GM23338 (cell line): ENCODE data around the gene TMEM127.

Source experiments
- CREB1 ChIP-seq: fragments of 250-450 bp; sonication (Bioruptor Pico); IDR thresholded peaks from 2 replicates; pipeline ENCODE4 v1.5.0; 2020; ENCODE audit warnings: low read depth, mild to moderate bottlenecking, moderate library complexity
- CTCF ChIP-seq, 2 experiments: fragments of 200-600 bp in 1 of 2; sonication (generic) in 1 of 2; conservative IDR thresholded peaks; 2 replicates each; pipeline versions ENCODE4 v1.5.1 to v1.6.1; 2016 to 2017; ENCODE audit warnings: antibody characterized with exemption in 2 of 2, low read depth in 2 of 2, mild to moderate bottlenecking in 2 of 2, moderate library complexity in 1 of 2
- EZH2 ChIP-seq: fragments of 200-600 bp; sonication (generic); IDR thresholded peaks from one replicate; pipeline ENCODE4 v1.8.0; 2017; ENCODE audit warnings: antibody characterized with exemption, mild to moderate bottlenecking, low read depth; ENCODE audit not compliant: unreplicated experiment
- EZH2phosphoT487 ChIP-seq: fragments of 200-600 bp; sonication (generic); IDR thresholded peaks from one replicate; pipeline ENCODE4 v1.8.1; 2018; ENCODE audit warnings: antibody characterized with exemption; ENCODE audit not compliant: unreplicated experiment
- JUNB ChIP-seq: IDR thresholded peaks from one replicate; pipeline ENCODE4 v1.6.1; 2016; ENCODE audit warnings: antibody characterized with exemption; ENCODE audit not compliant: unreplicated experiment
- POLR2AphosphoS5 ChIP-seq: IDR thresholded peaks from 2 replicates; pipeline ENCODE4 v1.6.1; 2016; ENCODE audit warnings: antibody characterized with exemption, low read depth
- ZNF114 ChIP-seq: fragments of 250-450 bp; sonication (Bioruptor Pico); IDR thresholded peaks from 2 replicates; pipeline ENCODE4 v1.5.0; 2020; ENCODE audit warnings: mild to moderate bottlenecking, moderate library complexity
- TF ChIP-seq, protein P1 (sequence below): IDR thresholded peaks from one replicate; pipeline ENCODE4 v1.6.1; 2018; ENCODE audit warnings: antibody characterized with exemption; ENCODE audit not compliant: unreplicated experiment
- TF ChIP-seq, protein P2 (sequence below): fragments of 250-450 bp; sonication (Bioruptor Pico); IDR thresholded peaks from 2 replicates; pipeline ENCODE4 v1.5.0; 2020; ENCODE audit warnings: mild to moderate bottlenecking, moderate library complexity

DNA sequence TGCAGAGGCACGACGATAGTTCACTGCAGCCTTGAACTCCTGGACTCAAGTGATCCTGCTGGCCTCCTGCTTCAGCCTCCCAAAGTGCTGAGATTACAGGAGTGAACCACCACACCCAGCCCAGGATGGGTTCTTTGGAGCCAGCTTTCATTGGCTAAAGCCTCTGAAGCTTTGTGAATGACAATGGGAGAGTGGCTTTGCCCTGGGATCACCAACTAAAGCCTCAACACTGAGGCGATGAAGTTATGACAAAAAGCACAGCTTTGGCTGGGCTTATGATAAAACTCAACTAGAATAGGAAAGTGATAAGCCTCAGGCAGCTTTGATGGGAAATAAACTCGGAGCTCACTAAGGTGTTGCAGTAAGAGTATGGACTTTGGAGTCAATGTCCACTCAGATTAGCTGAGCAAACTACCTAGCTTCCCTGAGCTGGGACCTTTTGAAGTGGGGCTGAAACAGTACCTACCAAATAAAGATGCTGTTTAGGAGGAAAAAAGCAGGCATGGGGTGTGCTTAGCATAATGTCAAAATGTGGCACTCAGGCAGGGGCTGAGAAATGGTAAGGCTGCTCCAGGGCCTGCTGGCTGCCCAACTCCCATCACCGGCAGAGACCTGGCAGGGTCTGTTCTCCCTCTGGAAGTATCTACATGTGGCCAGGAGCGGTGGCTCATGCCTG is 4.3 kb downstream of the TMEM127 start:
- no peak for TF ChIP-seq CTCF (conservative IDR thresholded peaks at IDR 0.05; ENCODE audit: low read depth in 2 of 2)
- no peak for TF ChIP-seq EZH2
- no peak for TF ChIP-seq POLR2AphosphoS5
- no peak for TF ChIP-seq EZH2phosphoT487
- TF ChIP-seq, protein P1, sequence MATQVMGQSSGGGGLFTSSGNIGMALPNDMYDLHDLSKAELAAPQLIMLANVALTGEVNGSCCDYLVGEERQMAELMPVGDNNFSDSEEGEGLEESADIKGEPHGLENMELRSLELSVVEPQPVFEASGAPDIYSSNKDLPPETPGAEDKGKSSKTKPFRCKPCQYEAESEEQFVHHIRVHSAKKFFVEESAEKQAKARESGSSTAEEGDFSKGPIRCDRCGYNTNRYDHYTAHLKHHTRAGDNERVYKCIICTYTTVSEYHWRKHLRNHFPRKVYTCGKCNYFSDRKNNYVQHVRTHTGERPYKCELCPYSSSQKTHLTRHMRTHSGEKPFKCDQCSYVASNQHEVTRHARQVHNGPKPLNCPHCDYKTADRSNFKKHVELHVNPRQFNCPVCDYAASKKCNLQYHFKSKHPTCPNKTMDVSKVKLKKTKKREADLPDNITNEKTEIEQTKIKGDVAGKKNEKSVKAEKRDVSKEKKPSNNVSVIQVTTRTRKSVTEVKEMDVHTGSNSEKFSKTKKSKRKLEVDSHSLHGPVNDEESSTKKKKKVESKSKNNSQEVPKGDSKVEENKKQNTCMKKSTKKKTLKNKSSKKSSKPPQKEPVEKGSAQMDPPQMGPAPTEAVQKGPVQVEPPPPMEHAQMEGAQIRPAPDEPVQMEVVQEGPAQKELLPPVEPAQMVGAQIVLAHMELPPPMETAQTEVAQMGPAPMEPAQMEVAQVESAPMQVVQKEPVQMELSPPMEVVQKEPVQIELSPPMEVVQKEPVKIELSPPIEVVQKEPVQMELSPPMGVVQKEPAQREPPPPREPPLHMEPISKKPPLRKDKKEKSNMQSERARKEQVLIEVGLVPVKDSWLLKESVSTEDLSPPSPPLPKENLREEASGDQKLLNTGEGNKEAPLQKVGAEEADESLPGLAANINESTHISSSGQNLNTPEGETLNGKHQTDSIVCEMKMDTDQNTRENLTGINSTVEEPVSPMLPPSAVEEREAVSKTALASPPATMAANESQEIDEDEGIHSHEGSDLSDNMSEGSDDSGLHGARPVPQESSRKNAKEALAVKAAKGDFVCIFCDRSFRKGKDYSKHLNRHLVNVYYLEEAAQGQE = no peak
- no peak for TF ChIP-seq CREB1 (CRISPR knock-in tag)
- no peak for TF ChIP-seq JUNB
- TF ChIP-seq ZNF114 (CRISPR knock-in tag) = no peak
- TF ChIP-seq, protein P2, sequence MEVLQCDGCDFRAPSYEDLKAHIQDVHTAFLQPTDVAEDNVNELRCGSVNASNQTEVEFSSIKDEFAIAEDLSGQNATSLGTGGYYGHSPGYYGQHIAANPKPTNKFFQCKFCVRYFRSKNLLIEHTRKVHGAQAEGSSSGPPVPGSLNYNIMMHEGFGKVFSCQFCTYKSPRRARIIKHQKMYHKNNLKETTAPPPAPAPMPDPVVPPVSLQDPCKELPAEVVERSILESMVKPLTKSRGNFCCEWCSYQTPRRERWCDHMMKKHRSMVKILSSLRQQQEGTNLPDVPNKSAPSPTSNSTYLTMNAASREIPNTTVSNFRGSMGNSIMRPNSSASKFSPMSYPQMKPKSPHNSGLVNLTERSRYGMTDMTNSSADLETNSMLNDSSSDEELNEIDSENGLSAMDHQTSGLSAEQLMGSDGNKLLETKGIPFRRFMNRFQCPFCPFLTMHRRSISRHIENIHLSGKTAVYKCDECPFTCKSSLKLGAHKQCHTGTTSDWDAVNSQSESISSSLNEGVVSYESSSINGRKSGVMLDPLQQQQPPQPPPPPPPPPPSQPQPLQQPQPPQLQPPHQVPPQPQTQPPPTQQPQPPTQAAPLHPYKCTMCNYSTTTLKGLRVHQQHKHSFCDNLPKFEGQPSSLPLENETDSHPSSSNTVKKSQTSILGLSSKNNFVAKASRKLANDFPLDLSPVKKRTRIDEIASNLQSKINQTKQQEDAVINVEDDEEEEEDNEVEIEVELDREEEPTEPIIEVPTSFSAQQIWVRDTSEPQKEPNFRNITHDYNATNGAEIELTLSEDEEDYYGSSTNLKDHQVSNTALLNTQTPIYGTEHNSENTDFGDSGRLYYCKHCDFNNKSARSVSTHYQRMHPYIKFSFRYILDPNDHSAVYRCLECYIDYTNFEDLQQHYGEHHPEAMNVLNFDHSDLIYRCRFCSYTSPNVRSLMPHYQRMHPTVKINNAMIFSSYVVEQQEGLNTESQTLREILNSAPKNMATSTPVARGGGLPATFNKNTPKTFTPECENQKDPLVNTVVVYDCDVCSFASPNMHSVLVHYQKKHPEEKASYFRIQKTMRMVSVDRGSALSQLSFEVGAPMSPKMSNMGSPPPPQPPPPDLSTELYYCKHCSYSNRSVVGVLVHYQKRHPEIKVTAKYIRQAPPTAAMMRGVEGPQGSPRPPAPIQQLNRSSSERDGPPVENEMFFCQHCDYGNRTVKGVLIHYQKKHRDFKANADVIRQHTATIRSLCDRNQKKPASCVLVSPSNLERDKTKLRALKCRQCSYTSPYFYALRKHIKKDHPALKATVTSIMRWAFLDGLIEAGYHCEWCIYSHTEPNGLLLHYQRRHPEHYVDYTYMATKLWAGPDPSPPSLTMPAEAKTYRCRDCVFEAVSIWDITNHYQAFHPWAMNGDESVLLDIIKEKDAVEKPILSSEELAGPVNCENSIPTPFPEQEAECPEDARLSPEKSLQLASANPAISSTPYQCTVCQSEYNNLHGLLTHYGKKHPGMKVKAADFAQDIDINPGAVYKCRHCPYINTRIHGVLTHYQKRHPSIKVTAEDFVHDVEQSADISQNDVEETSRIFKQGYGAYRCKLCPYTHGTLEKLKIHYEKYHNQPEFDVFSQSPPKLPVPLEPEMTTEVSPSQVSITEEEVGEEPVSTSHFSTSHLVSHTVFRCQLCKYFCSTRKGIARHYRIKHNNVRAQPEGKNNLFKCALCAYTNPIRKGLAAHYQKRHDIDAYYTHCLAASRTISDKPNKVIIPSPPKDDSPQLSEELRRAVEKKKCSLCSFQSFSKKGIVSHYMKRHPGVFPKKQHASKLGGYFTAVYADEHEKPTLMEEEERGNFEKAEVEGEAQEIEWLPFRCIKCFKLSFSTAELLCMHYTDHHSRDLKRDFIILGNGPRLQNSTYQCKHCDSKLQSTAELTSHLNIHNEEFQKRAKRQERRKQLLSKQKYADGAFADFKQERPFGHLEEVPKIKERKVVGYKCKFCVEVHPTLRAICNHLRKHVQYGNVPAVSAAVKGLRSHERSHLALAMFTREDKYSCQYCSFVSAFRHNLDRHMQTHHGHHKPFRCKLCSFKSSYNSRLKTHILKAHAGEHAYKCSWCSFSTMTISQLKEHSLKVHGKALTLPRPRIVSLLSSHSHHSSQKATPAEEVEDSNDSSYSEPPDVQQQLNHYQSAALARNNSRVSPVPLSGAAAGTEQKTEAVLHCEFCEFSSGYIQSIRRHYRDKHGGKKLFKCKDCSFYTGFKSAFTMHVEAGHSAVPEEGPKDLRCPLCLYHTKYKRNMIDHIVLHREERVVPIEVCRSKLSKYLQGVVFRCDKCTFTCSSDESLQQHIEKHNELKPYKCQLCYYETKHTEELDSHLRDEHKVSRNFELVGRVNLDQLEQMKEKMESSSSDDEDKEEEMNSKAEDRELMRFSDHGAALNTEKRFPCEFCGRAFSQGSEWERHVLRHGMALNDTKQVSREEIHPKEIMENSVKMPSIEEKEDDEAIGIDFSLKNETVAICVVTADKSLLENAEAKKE (CRISPR knock-in tag) = no peak
